Heart left ventricle (tissue), 16 donors: ENCODE measurements around the gene TKFC. TPM values are rescaled to one million over a fixed set of nuclear protein-coding genes. Genes with fewer than 3 reads are reported as not detected.

Source experiments
- ATAC-seq, 4 donors: fragments of 200-7000 bp; cut with Tn5 transposase; one replicate each; pipeline ENCODE4 v1.9.1; 2020 to 2022; ENCODE audit warnings: moderate library complexity in 4 of 4, mild to moderate bottlenecking in 3 of 4, moderate number of reproducible peaks in 1 of 4
- DNase-seq, 5 donors: peaks; one replicate each; pipeline ENCODE4 v3.0.0-alpha.2; 2020
- H3K27ac ChIP-seq, 12 donors: fragments of 200-600 bp; sonication (generic) in 4 of 12; one replicate each; pipeline versions ENCODE4 v1.5.0 to v1.8.0; 2016 to 2022; ENCODE audit warnings: mild to moderate bottlenecking in 2 of 12
- H3K27me3 ChIP-seq, 9 donors: fragments of 200-600 bp; sonication (generic) in 2 of 9; one replicate each; pipeline versions ENCODE4 v1.5.1 to v1.8.0; 2016 to 2022; ENCODE audit warnings: mild to moderate bottlenecking in 3 of 9
- H3K36me3 ChIP-seq, 9 donors: fragments of 200-600 bp; sonication (generic) in 2 of 9; one replicate each; pipeline versions ENCODE4 v1.5.0 to v1.8.0; 2018 to 2022; ENCODE audit warnings: mild to moderate bottlenecking in 2 of 9
- H3K4me1 ChIP-seq, 12 donors: fragments of 200-600 bp; sonication (generic) in 4 of 12; one replicate each; pipeline versions ENCODE4 v1.5.0 to v1.8.0; 2016 to 2022; ENCODE audit warnings: mild to moderate bottlenecking in 3 of 12
- H3K4me3 ChIP-seq, 12 donors: fragments of 200-600 bp; sonication (generic) in 4 of 12; one replicate each; pipeline versions ENCODE4 v1.5.0 to v1.8.0; 2017 to 2022; ENCODE audit warnings: mild to moderate bottlenecking in 9 of 12, moderate library complexity in 4 of 12
- H3K9me3 ChIP-seq, 12 donors: fragments of 200-600 bp; sonication (generic) in 4 of 12; one replicate each; pipeline versions ENCODE4 v1.5.0 to v1.8.0; 2016 to 2022; ENCODE audit warnings: mild to moderate bottlenecking in 1 of 12
- POLR2A ChIP-seq, 2 donors: fragments of 450-650 bp; IDR thresholded peaks; one replicate each; pipeline ENCODE4 v1.6.1; 2017; ENCODE audit warnings: antibody characterized with exemption in 2 of 2, mild to moderate bottlenecking in 2 of 2, moderate library complexity in 2 of 2
- WGBS, 4 donors: extraction: QIAGEN DNeasy Blood & Tissue Kit in 2 of 4; methylation state at CpG; one replicate each; pipeline versions ENCODE4 v1.1.5 to v1.1.7; 2013 to 2018; 5-methylcytosine and 5-hydroxymethylcytosine counted together
- intact Hi-C, 10 donors: fragments of 100-400 bp; cut with DNase I; formaldehyde crosslinking; loops; one replicate each; pipeline versions ENCODE4 v1.11.1 to v1.14.2; 2022
- polyA plus RNA-seq, 2 donors: library from polyadenylated mRNA; stranded (reverse); fragments of 200-250 nt; gene quantifications; one replicate each; pipeline ENCODE4 v1.2.3, GENCODE V29; 2013
- total RNA-seq, 9 donors: library from RNA; depleted of rRNA in 2 of 9; stranded (reverse); fragments of >200 nt in 2 of 9; fragmentation: NEBNext Ultra II Directional in 3 of 9; extraction: Animal tissue kit (Norgen Biotek cat#: 25700) in 3 of 9; gene quantifications; one replicate each; pipeline versions ENCODE4 v1.1.0 to v1.2.4, GENCODE V29; 2016 to 2023
- TF ChIP-seq, protein P1 (sequence below), 12 donors: fragments of 200-600 bp; sonication (generic) in 4 of 12; IDR thresholded peaks; one replicate each; pipeline versions ENCODE4 v1.5.0 to v1.8.0; 2018 to 2022; ENCODE audit warnings: antibody characterized with exemption in 12 of 12, mild to moderate bottlenecking in 5 of 12
- donor health status: ischemic (EF 13 %, LVEDD 7.1; RV severe dilation, severe dysfunction).
- donor health status: healthy with polysubstance abuse.
- donor health status: DM: no; HTN: yes; CAD: no.
- donor health status: DM: no; HTN: no; CAD: no.
- donor health status: ischemic (EF 25% LVEDD 6.9; RV normal size, moderate dysfunction).
- donor health status: ischemic (EF 25% LVEDD 5.7; RV mildly dilated, moderate dysfunction).
- donor health status: healthy.
- donor health status: DM: yes; HTN: yes; CAD: no.
- donor health status: ischemic (EF 35%, LVEDD 5.7; RV mildly dilated, moderate dysfunction).
- donor health status: nonischemic (EF 11% LVEDD 7.7; RV severe dilation, severe dysfunction).
- donor health status: DM: yes; HTN: yes; CAD: no.
- donor health status: PGD.
- donor health status: ischemic (EF 29% LVEDD 5.4; RV normal size, mild dysfunction).
- donor health status: nonischemic (EF 23%, LVEDD 6.1; RV moderate dilation, normal function).

Gene TKFC
- total and polyA plus RNA-seq, 11 donors, result 10.0 to 31.2 (median 16.2) TPM

DNA sequence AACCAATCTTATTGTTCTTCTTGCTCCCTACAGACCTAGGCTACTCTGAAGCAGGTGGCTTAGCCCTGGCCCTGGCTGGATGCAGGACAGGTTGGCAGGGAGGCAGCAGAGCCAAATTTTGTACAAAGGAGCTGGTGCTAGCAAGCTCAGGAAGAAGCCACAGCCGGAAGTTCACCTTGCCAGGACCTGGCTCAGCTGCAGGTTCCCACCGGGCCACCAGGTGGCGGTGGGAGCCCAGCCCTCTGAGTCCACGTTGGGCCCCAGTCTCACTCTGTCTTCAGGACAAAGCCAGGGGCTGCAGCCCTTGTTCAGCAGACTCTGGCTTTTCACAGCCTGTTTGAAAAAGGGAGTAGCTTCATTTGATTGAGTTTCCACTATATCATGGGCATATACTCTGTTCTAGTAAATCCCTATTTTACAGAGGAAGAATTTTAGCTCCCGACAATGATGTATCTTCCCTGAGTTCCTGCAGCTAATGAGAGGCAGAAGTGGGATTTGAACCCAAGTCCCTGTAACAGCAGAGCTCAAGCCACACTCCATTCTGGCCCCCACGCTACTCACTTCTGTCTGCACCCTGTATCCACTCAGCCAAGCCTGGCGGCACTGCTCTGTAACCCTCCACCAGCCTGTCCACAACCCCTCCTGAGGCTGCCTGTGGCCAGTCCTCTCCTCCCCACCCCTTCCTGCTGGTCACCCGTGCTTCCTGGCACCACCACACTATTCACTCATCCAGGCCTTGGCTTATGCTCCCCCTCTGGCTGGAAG, 3.3 kb downstream of the TKFC start:
- intact Hi-C loops, result loop anchor here in 9 of 10 donors (1.0 to 10.0 kb wide), 3 partner anchors 48 to 298 kb away; no protein-coding TSS in a partner anchor

GRCh38 chr11:61337706-61338470, 4.9 kb downstream of the TKFC start:
- H3K27me3 ChIP-seq, result no peaks in the 10 kb centered on the region
- H3K4me3 ChIP-seq, result no peak overlapping the region
- TF ChIP-seq, protein P1, sequence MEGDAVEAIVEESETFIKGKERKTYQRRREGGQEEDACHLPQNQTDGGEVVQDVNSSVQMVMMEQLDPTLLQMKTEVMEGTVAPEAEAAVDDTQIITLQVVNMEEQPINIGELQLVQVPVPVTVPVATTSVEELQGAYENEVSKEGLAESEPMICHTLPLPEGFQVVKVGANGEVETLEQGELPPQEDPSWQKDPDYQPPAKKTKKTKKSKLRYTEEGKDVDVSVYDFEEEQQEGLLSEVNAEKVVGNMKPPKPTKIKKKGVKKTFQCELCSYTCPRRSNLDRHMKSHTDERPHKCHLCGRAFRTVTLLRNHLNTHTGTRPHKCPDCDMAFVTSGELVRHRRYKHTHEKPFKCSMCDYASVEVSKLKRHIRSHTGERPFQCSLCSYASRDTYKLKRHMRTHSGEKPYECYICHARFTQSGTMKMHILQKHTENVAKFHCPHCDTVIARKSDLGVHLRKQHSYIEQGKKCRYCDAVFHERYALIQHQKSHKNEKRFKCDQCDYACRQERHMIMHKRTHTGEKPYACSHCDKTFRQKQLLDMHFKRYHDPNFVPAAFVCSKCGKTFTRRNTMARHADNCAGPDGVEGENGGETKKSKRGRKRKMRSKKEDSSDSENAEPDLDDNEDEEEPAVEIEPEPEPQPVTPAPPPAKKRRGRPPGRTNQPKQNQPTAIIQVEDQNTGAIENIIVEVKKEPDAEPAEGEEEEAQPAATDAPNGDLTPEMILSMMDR (IDR thresholded peaks at IDR 0.05), result no peak
- TF ChIP-seq POLR2A (IDR thresholded peaks at IDR 0.05), result no peak
- peaks cover 0 to 23% (median 12%) of the 10 kb centered on the region in 12 donors for H3K4me1 ChIP-seq
- DNase-seq (no peak), ATAC-seq (no peak)
- peaks cover 0 to 15% (median 5%) of the 10 kb centered on the region in 9 donors for H3K36me3 ChIP-seq
- no peak overlapping the region for H3K27ac ChIP-seq
- intact Hi-C loops, result loop anchor here in 5 of 10 donors (2.0 to 10.0 kb wide), 2 partner anchors 47 to 297 kb away; no protein-coding TSS in a partner anchor
- no peaks in the 10 kb centered on the region for H3K9me3 ChIP-seq
- WGBS, 4 donors, result 88 to 94% (median 93%) methylated on average over 7 to 15 of the region's 15 CpGs

More for the DNA sequence above, 3.3 kb downstream of the TKFC start:
- peak; percentile 64 to 88 (median 81) for DNase-seq
- TF ChIP-seq, protein P1 (IDR thresholded peaks at IDR 0.05), result peak; percentile 88 to 98 (median 95)
- TF ChIP-seq POLR2A (IDR thresholded peaks at IDR 0.05), result no peak
- Histone ChIP-seq H3K27ac (peak overlapping the region in 7 of 12 donors; percentile 21 to 73 (median 51)), H3K9me3 (no peaks in the 10 kb centered on the region), H3K36me3 (peaks cover 0 to 7% (median 0%) of the 10 kb centered on the region in 9 donors), H3K27me3 (no peaks in the 10 kb centered on the region), H3K4me1 (peaks cover 0 to 32% (median 22%) of the 10 kb centered on the region in 12 donors), H3K4me3 (no peak overlapping the region)
- ATAC-seq, result peak; percentile 52 to 68 (median 53)
- 31 to 58% (median 32%) methylated on average over 4 to 8 of the region's 8 CpGs for WGBS, 4 donors

GRCh38 chr11:61338783-61339489, 5.9 kb downstream of the TKFC start:
- no peak for ATAC-seq
- intact Hi-C loops, result loop anchor here in 1 of 10 donors (10.0 kb wide), 1 partner anchor 296 kb away; no protein-coding TSS in a partner anchor
- no peak for DNase-seq
- 90 to 94% (median 92%) methylated on average over 15 to 26 of the region's 26 CpGs for WGBS, 4 donors
- H3K4me1 ChIP-seq, result peaks cover 0 to 17% (median 6%) of the 10 kb centered on the region in 12 donors
- H3K36me3 ChIP-seq, result peaks cover 0 to 22% (median 5%) of the 10 kb centered on the region in 9 donors
- no peak for TF ChIP-seq POLR2A (IDR thresholded peaks at IDR 0.05)
- TF ChIP-seq, protein P1 (IDR thresholded peaks at IDR 0.05), result no peak
- H3K4me3 ChIP-seq, result no peak overlapping the region
- no peaks in the 10 kb centered on the region for H3K27me3 ChIP-seq
- H3K27ac ChIP-seq, result no peak overlapping the region
- no peaks in the 10 kb centered on the region for H3K9me3 ChIP-seq
